HCT116 (cell line): Measurements from ENCODE around the gene ISCA1. TPM values are rescaled to one million over a fixed set of nuclear protein-coding genes. Genes with fewer than 3 reads are reported as not detected.

ENCODE experiments used
- ATAC-seq: fragments of 200-7000 bp; cut with Tn5 transposase; 2 replicates; pipeline ENCODE4 v1.9.1; 2020; ENCODE audit warnings: mild to moderate bottlenecking, moderate library complexity
- BruUV-seq: library from RNA; stranded (reverse); fragments of 400-500 nt; replicated peaks from 2 replicates; lab custom pipeline; 2021; lab: Mats Ljungman, UMichigan
- CTCF ChIA-PET: fragments of 300-600 bp; sonication (Branson Sonifier 250); formaldehyde crosslinking; loops from one replicate; lab custom pipeline; 2021; ENCODE audit warnings: antibody characterized with exemption; lab: Charles Lee
- POLR2A ChIA-PET: fragments of 300-600, 350-600 bp; sonication (Branson Sonifier 250); formaldehyde crosslinking; loops from one replicate; lab custom pipeline; 2021; ENCODE audit warnings: antibody characterized with exemption; lab: Charles Lee
- RAD21 ChIA-PET, 2 experiments: fragments of 300-600 bp; sonication (Branson Sonifier 250); formaldehyde crosslinking; loops; one replicate each; lab custom pipeline; 2023; ENCODE audit warnings: low total read pairs in 2 of 2; ENCODE audit not compliant: uncharacterized antibody in 2 of 2, unreplicated experiment in 2 of 2, low non-redundant PET in 1 of 2; lab: Charles Lee
- DNase-seq: peaks from one replicate; pipeline ENCODE4 v3.0.0-alpha.2; 2010; ENCODE audit warnings: low read depth, low spot score
- H2AFZ ChIP-seq: fragments of 200-600 bp; shearing (Covaris generic), sonication (generic); 2 replicates; pipeline ENCODE4 v1.6.1; 2017; ENCODE audit warnings: low read depth, mixed run types, mixed read lengths, antibody characterized with exemption, low read length; ENCODE audit not compliant: poor library complexity, severe bottlenecking
- H3K27ac ChIP-seq: 2 replicates; pipeline ENCODE4 v1.5.1; 2012; ENCODE audit warnings: low read depth, low read length
- H3K27me3 ChIP-seq: fragments of 200-600 bp; sonication (generic); 2 replicates; pipeline ENCODE4 v1.6.1; 2016; ENCODE audit warnings: mixed run types, low read length, mixed read lengths; ENCODE audit not compliant: insufficient read depth
- H3K36me3 ChIP-seq, 2 experiments: fragments of 200-500 bp in 1 of 2; fragments of 200-600 bp in 1 of 2; sonication (Bioruptor generic) in 1 of 2; sonication (generic) in 1 of 2; 2 replicates each; pipeline versions ENCODE4 v1.5.1 to v1.6.1; 2014 to 2016; ENCODE audit warnings: low read length in 2 of 2, inconsistent platforms in 1 of 2, mixed read lengths in 1 of 2, mixed run types in 1 of 2; ENCODE audit not compliant: insufficient read depth in 2 of 2, control insufficient read depth in 1 of 2
- H3K4me1 ChIP-seq, 2 experiments: fragments of 200-600 bp in 1 of 2; sonication (generic) in 1 of 2; 2 replicates each; pipeline versions ENCODE4 v1.5.1 to v1.6.1; 2012 to 2017; ENCODE audit warnings: low read length in 2 of 2, inconsistent platforms in 1 of 2, mild to moderate bottlenecking in 1 of 2, mixed read lengths in 1 of 2, mixed run types in 1 of 2, moderate library complexity in 1 of 2; ENCODE audit not compliant: insufficient read depth in 2 of 2, control insufficient read depth in 1 of 2
- H3K4me2 ChIP-seq: fragments of 200-600 bp; sonication (generic); 2 replicates; pipeline ENCODE4 v1.6.1; 2017; ENCODE audit warnings: mixed run types, low read length, mixed read lengths
- H3K4me3 ChIP-seq, 2 experiments: fragments of 200-600 bp in 1 of 2; sonication (generic) in 1 of 2; replicated peaks in 1 of 2; 2 replicates each; pipeline ENCODE4 v1.5.1; 2011 to 2016; ENCODE audit warnings: low read length in 2 of 2, control low read depth in 1 of 2, low read depth in 1 of 2, mild to moderate bottlenecking in 1 of 2, mixed read lengths in 1 of 2, mixed run types in 1 of 2
- H3K79me2 ChIP-seq: fragments of 200-600 bp; sonication (generic); 2 replicates; pipeline ENCODE4 v1.6.1; 2017; ENCODE audit warnings: mild to moderate bottlenecking, mixed run types, low read length, moderate library complexity, mixed read lengths; ENCODE audit not compliant: insufficient read depth
- H3K9ac ChIP-seq: fragments of 200-600 bp; sonication (generic); 2 replicates; pipeline ENCODE4 v1.6.1; 2016; ENCODE audit warnings: low read length, mixed read lengths
- H3K9me2 ChIP-seq: fragments of 200-600 bp; sonication (generic), shearing (Covaris generic); 2 replicates; pipeline ENCODE4 v1.6.1; 2017; ENCODE audit warnings: mixed run types, mild to moderate bottlenecking, moderate library complexity; ENCODE audit not compliant: insufficient read depth
- H3K9me3 ChIP-seq, 2 experiments: fragments of 200-500 bp in 1 of 2; fragments of 200-600 bp in 1 of 2; sonication (Bioruptor generic) in 1 of 2; sonication (generic) in 1 of 2; 2 replicates each; pipeline ENCODE4 v1.6.1; 2014 to 2017; ENCODE audit warnings: low read length in 2 of 2, mixed read lengths in 2 of 2, inconsistent platforms in 1 of 2, low read depth in 1 of 2, mild to moderate bottlenecking in 1 of 2, mixed run types in 1 of 2, moderate library complexity in 1 of 2; ENCODE audit not compliant: control insufficient read depth in 1 of 2, insufficient read depth in 1 of 2
- H4K20me1 ChIP-seq: fragments of 200-600 bp; sonication (generic), shearing (Covaris generic); 2 replicates; pipeline ENCODE4 v1.6.1; 2017; ENCODE audit warnings: mixed run types, mild to moderate bottlenecking, moderate library complexity; ENCODE audit not compliant: insufficient read depth
- CTCF ChIP-seq, 3 experiments: fragments of 200-600 bp in 1 of 3; sonication (generic) in 1 of 3; IDR thresholded peaks in 2 of 3; conservative IDR thresholded peaks in 1 of 3; 2 replicates each; pipeline ENCODE4 v1.5.1; 2012 to 2017; ENCODE audit warnings: low read depth in 2 of 3, low read length in 2 of 3, antibody characterized with exemption in 1 of 3, borderline replicate concordance in 1 of 3, control low read depth in 1 of 3, mild to moderate bottlenecking in 1 of 3, mixed read lengths in 1 of 3, mixed run types in 1 of 3, moderate library complexity in 1 of 3; ENCODE audit not compliant: insufficient read depth in 1 of 3
- ELF1 ChIP-seq: IDR thresholded peaks from 2 replicates; pipeline ENCODE4 v1.6.1; 2012; ENCODE audit warnings: low read depth, borderline replicate concordance
- EZH2 ChIP-seq: fragments of 200-600 bp; sonication (generic); IDR thresholded peaks from 2 replicates; pipeline ENCODE4 v1.6.1; 2017; ENCODE audit warnings: antibody characterized with exemption, mixed run types
- MAX ChIP-seq: IDR thresholded peaks from 2 replicates; pipeline ENCODE4 v1.6.1; 2012
- POLR2AphosphoS5 ChIP-seq: IDR thresholded peaks from 2 replicates; pipeline ENCODE4 v1.6.1; 2011; ENCODE audit warnings: mild to moderate bottlenecking, low read depth, low read length, moderate library complexity
- SIN3A ChIP-seq: IDR thresholded peaks from 2 replicates; pipeline ENCODE4 v1.6.1; 2012; ENCODE audit warnings: low read depth
- SP1 ChIP-seq: IDR thresholded peaks from 2 replicates; pipeline ENCODE4 v1.6.1; 2012; ENCODE audit warnings: low read depth
- ZNF274 ChIP-seq: fragments of 200-500 bp; sonication (Bioruptor generic); IDR thresholded peaks from 2 replicates; pipeline ENCODE4 v1.6.1; 2014; ENCODE audit warnings: mild to moderate bottlenecking, low read depth, low read length, inconsistent platforms
- intact Hi-C: fragments of 100-400 bp; cut with micrococcal nuclease; formaldehyde crosslinking; loops from 2 replicates; pipeline ENCODE4 v1.10.0; 2022
- total RNA-seq: library from RNA; stranded (reverse); gene quantifications from one replicate; pipeline ENCODE4 v1.2.1, GENCODE V29; 2021; ENCODE audit not compliant: unreplicated experiment

ISCA1 gene
- total RNA-seq, 1 experiment from 2014 or later, result 25.7 TPM

- H3K79me2 ChIP-seq, result peaks cover 4% of the 10 kb centered on the region; the same call in 1 of the 2 replicates
- TF ChIP-seq MAX, result no peak
- TF ChIP-seq CTCF (IDR thresholded peaks at IDR 0.05 in 2 of 3, conservative IDR thresholded peaks at IDR 0.05 in 1 of 3; ENCODE audit: borderline replicate concordance in 1 of 3, insufficient read depth in 1 of 3, low read depth in 2 of 3, low read length in 2 of 3), result no peak
- no peak for TF ChIP-seq SIN3A
- no peak for TF ChIP-seq ZNF274
- TF ChIP-seq ELF1, result no peak
- TF ChIP-seq POLR2AphosphoS5, result no peak
- no peak for TF ChIP-seq EZH2
- TF ChIP-seq SP1, result no peak
- H3K9ac ChIP-seq, result no peak within 1 kb of the TSS
- no peaks in the 10 kb centered on the region for H3K4me1 ChIP-seq
- intact Hi-C loops, result no loop called here
- ATAC-seq, result no peak
- RAD21 ChIA-PET, result no interaction called here
- H3K9me2 ChIP-seq, result no peaks in the 10 kb centered on the region
- no peaks in the 10 kb centered on the region for H3K9me3 ChIP-seq
- no peak within 1 kb of the TSS for H2AFZ ChIP-seq
- H3K36me3 ChIP-seq, result peaks cover 2 to 6% of the 10 kb centered on the region in 2 experiments; a peak in 1 of 4 replicates
- no peak for DNase-seq
- BruUV-seq, result no TSS peak
- CTCF ChIA-PET, result no interaction called here
- POLR2A ChIA-PET, result no interaction called here
- no peaks in the 10 kb centered on the region for H3K27me3 ChIP-seq
- H4K20me1 ChIP-seq, result no peaks in the 10 kb centered on the region
- no peak within 1 kb of the TSS for H3K4me2 ChIP-seq
- no peak within 1 kb of the TSS for H3K4me3 ChIP-seq
- H3K27ac ChIP-seq, result no peak within 1 kb of the TSS
Measured at GRCh38 chr9:86259557-86259956, 22.8 kb downstream of the ISCA1 start, which contains the start of gene C9orf153. TSS of gene C9orf153 (minus strand) at chr9:86259657. CDS start at chr9:86229603, 30,054 bp downstream.
